Subcutaneous adipose tissue (tissue), 4 donors: ENCODE measurements around the gene GTSE1. TPM values are rescaled to one million over a fixed set of nuclear protein-coding genes. Genes with fewer than 3 reads are reported as not detected.

Experiments used
- CTCF ChIP-seq: fragments of 450-650 bp; IDR thresholded peaks from one replicate; pipeline ENCODE4 v1.5.1; 2016; ENCODE audit warnings: low read depth, mild to moderate bottlenecking, control low read depth, antibody characterized with exemption, moderate library complexity
- total RNA-seq, 4 donors: library from RNA; depleted of rRNA; stranded (reverse); fragments of >200 nt; gene quantifications; one replicate each; pipeline ENCODE4 v1.1.0, GENCODE V29; 2016

GTSE1 gene
- total RNA-seq, 4 donors from 2014 or later: 1.1 to 1.4 TPM; not detected in 2

DNA sequence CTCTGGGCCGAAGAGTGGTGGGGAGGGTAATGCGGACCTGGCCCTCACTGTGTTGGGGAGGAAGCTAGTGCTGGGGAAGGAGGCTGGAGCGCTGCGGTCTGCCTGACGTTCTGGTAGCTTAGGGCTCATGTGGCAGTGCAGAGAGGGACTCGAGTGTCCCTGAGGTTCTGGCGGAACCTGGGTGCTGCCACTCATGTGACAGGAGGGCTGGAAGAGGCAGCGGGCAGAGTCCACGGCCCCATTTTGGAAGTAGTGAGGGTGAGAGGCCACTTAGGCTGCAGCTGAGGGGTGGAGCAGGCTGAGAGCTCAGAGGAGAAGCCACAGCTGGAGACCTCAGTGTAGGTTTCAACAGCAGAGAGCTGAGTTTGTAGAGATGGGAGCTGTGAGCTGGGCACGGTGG lies 22.6 kb downstream of the GTSE1 start:
- TF ChIP-seq CTCF: no peak

- TF ChIP-seq CTCF: no peak
These were observed 23.6 kb downstream of the GTSE1 start for GRCh38 chr22:46320166-46320710.

GRCh38 chr22:46320716-46321386 lies 24.2 kb downstream of the GTSE1 start:
- no peak for TF ChIP-seq CTCF

DNA sequence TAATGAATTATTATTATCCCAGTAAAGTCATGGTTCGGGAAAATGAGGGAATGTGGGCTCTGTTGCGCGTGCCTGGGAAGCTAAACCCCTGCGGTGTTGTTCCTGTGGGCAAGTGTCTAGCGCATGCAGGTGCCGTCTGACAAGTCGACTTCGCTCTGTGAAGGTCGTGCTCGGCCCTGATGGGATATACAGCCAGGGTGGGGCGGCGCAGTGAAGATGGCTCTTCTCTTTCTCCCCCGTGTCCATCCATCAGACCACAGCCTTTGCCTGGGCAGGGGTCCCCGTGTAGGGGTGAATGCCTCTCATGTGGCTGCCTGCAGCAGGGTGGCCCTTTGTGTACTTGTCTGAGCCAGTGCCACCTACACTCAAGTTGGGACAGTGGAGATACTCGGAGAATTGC lies 26.0 kb downstream of the GTSE1 start:
- TF ChIP-seq CTCF: no peak

DNA sequence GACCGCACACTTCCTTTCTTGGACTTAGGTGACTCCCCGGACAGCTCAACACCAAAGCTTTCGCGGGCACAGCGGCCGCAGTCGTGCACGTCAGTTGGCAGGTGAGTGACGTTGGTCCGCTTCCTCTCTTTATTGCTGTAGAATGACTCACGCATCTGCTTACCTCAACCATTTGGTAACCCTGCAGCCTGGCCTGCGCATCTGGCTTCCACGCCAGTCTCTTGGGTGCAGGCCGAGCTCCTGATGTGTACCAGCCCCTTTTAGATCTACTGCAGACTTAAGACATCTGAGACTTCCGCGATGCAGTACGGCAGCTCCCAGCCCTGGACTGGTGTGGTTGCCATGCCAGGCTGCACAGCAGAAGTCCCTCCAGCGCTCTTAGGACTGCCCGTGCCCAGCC lies 26.5 kb downstream of the GTSE1 start:
- no peak for TF ChIP-seq CTCF

- TF ChIP-seq CTCF: no peak
These were observed 29.5 kb downstream of the GTSE1 start for GRCh38 chr22:46326066-46326680.

DNA sequence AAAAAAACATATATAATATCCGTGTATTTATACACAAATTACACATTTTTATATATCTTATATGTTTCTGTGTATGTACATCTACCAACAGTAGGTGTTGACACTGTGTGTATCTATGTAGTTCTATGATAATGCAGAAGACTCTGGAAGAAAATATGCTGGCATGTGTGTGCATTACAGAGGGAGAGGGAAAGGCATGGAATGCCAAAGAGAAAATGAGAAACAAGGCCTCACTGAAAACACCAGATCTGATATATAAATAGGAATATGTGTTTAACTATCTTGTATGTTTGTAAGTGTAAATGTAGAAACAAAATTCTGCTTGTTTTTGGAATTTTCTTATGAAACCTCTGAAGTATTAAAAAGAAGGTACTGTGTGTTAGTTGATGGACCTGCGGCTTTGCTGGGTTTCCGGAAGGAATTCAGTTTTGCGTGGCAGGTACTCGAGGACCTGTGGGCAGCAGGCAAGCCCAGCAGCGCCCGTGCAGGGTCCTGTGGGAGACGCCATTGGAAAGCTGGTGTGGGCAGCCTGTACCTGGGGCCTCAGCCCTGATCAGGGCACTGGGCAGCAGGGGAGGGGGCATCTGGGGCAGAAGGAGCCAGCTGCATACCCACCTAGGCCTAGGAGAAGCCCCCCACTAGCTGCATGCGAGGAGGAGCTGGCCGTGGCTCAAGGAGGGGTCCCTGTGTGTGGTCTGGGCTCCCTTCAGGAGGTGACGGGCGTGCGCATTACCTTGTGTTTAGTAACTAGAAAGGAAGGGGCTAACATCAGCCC lies 31.2 kb downstream of the GTSE1 start:
- TF ChIP-seq CTCF: no peak
